GM04504 (cell line): ENCODE measurements around the gene COQ5.
"Not testable (repeated sequence)": the region's sequence is repeated elsewhere in the genome, so short reads cannot be mapped to it uniquely, and the experiment has no call there.

ENCODE experiments used
- DNase-seq: peaks from one replicate; pipeline ENCODE4 v3.0.0-alpha.2; 2012; ENCODE audit warnings: low read depth

COQ5 gene

GRCh38 chr12:120528861-120529525 is at the start of gene COQ5:
Gene COQ5, minus strand, starts transcription at chr12:120529158. Its CDS starts 17 bp downstream, at chr12:120529141.
- peak; percentile 65 for DNase-seq

- no peak for DNase-seq
Observed at GRCh38 chr12:120574106-120574505, 45.1 kb upstream of the COQ5 start.

- DNase-seq, result no peak
Observed at GRCh38 chr12:120573560-120573959, 44.6 kb upstream of the COQ5 start.

GRCh38 chr12:120571299-120571698 is 42.3 kb upstream of the COQ5 start:
- DNase-seq, result no peak

- no peak for DNase-seq
Observed at GRCh38 chr12:120563495-120563894, 34.5 kb upstream of the COQ5 start.

GRCh38 chr12:120562906-120563305 is 33.9 kb upstream of the COQ5 start:
- no peak for DNase-seq

GRCh38 chr12:120557589-120557988 is 28.6 kb upstream of the COQ5 start:
- no peak for DNase-seq

- DNase-seq, result no peak
Observed at GRCh38 chr12:120554678-120555077, 25.7 kb upstream of the COQ5 start.

- DNase-seq, result no peak
Observed at GRCh38 chr12:120546050-120546386, 17.1 kb upstream of the COQ5 start.

GRCh38 chr12:120544691-120545090 is 15.7 kb upstream of the COQ5 start:
- DNase-seq, result no peak

GRCh38 chr12:120542166-120542565 is 13.2 kb upstream of the COQ5 start:
- DNase-seq, result no peak

GRCh38 chr12:120540445-120540844 is 11.5 kb upstream of the COQ5 start:
- no peak for DNase-seq

GRCh38 chr12:120539303-120539702 is 10.3 kb upstream of the COQ5 start:
- DNase-seq, result peak; percentile 24

GRCh38 chr12:120538281-120539156 is 9.6 kb upstream of the COQ5 start:
- no peak for DNase-seq

- DNase-seq, result no peak
Observed at GRCh38 chr12:120537856-120538220, 8.9 kb upstream of the COQ5 start.

GRCh38 chr12:120536064-120536791 is 7.3 kb upstream of the COQ5 start:
- no peak for DNase-seq

- DNase-seq, result peak; percentile 32
Observed at GRCh38 chr12:120534703-120535655, 6.0 kb upstream of the COQ5 start.

GRCh38 chr12:120534203-120534702 is 5.3 kb upstream of the COQ5 start, which contains the start of gene RNF10:
Gene RNF10, plus strand, starts transcription at chr12:120534356. Its CDS starts 456 bp downstream, at chr12:120534812.
- DNase-seq, result peak; percentile 76

- DNase-seq, result no peak
Observed at GRCh38 chr12:120532701-120533238, 3.8 kb upstream of the COQ5 start.

GRCh38 chr12:120530418-120530761 is 1.4 kb upstream of the COQ5 start:
- DNase-seq, result not testable (repeated sequence)
